Measurements from ENCODE around the gene NOL6. TPM values are rescaled to one million over a fixed set of nuclear protein-coding genes. Genes with fewer than 3 reads are reported as not detected.
A peak's percentile ranks its signal among the peaks of the same experiment; 100 is the strongest.

Gene NOL6
- total RNA-seq, 1 donor from 2014 or later: 60.1 TPM

GRCh38 chr9:33480976-33481375, 7.3 kb upstream of the NOL6 start:
- Mint-ChIP-seq H3K4me1 (no peaks in the 10 kb centered on the region), H3K27ac (no peak overlapping the region), H3K9me3 (no peaks in the 10 kb centered on the region), H3K27me3 (no peaks in the 10 kb centered on the region), H3K36me3 (ENCODE audit: low read depth) (peaks cover 4% of the 10 kb centered on the region), H3K4me3 (no peak overlapping the region)
- POLR2A ChIA-PET: no interaction called here
- no peak for ATAC-seq (ENCODE audit: low read depth)
- intact Hi-C loops (cut with micrococcal nuclease): no loop called here
- no peak for TF ChIP-seq CTCF (IDR thresholded peaks at IDR 0.05)
- DNase-seq: no peak
- CTCF ChIA-PET: no interaction called here

DNA sequence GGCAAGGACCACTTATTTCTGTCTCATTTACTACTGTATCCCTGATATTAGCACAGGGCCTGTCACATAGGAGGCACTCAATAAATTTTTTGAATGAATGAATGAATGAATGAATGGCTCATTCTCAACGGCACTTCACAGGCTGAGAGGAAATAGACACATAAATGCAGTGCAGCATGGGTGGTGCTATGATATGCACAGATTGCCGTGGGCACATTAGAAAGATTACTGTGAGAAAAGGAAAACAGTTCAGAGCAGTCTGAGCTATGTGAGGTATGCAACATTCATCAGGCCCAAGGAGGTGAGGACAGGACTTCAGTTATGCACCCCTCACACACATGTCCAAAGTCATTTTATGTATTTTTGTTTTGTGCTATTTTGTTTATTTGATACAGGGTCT, 6.4 kb upstream of the NOL6 start:
- Mint-ChIP-seq H3K4me1 (no peaks in the 10 kb centered on the region), H3K36me3 (ENCODE audit: low read depth) (peaks cover 4% of the 10 kb centered on the region), H3K27ac (no peak overlapping the region), H3K4me3 (no peak overlapping the region), H3K9me3 (no peaks in the 10 kb centered on the region), H3K27me3 (no peaks in the 10 kb centered on the region)
- intact Hi-C loops (cut with micrococcal nuclease): no loop called here
- DNase-seq: no peak
- POLR2A ChIA-PET: no interaction called here
- TF ChIP-seq CTCF (IDR thresholded peaks at IDR 0.05): no peak
- ATAC-seq (ENCODE audit: low read depth): no peak
- CTCF ChIA-PET: no interaction called here

DNA sequence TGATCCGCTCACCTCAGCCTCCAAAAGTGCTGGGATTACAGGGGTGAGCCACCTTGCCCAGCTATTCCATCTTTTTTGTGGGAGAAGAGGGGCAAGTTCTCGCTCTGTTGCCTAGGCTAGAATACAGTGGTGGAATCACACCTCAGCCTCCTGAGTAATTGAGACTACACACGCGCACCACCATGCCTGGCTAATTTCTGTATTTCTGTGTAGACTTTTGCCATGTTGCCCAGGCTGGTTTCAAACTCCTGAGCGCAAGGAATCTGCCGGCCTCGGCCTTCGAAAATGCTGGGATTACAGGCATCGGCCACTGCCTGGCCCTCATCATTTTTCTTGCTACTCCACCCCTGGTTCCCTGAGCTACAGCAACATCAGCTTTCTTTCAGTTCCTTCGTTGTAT, 2.8 kb upstream of the NOL6 start:
- intact Hi-C loops (cut with micrococcal nuclease): loop anchor here (10.0 kb wide), 4 partner anchors 452 to 1638 kb away; partner anchors contain the start of genes ATOSB, DNAJA1, RPP25L and SMIM27
- ATAC-seq (ENCODE audit: low read depth) (no peak), DNase-seq (no peak)
- no peak overlapping the region for H3K4me3 Mint-ChIP-seq
- ChIA-PET CTCF (interaction anchor here (2.5 kb wide), 1 partner anchor 10 kb away, joined by 7 read pairs; no protein-coding TSS in a partner anchor), POLR2A (interaction anchor here (0.7 kb wide), 1 partner anchor 15 kb away, joined by 3 read pairs; no protein-coding TSS in a partner anchor)
- H3K36me3 Mint-ChIP-seq (ENCODE audit: low read depth): peaks cover 18% of the 10 kb centered on the region
- H3K27ac Mint-ChIP-seq: no peak overlapping the region
- H3K9me3 Mint-ChIP-seq: no peaks in the 10 kb centered on the region
- TF ChIP-seq CTCF (IDR thresholded peaks at IDR 0.05): no peak
- no peaks in the 10 kb centered on the region for H3K27me3 Mint-ChIP-seq
- peaks cover 26% of the 10 kb centered on the region for H3K4me1 Mint-ChIP-seq

- intact Hi-C loops (cut with micrococcal nuclease): loop anchor here (10.0 kb wide), 4 partner anchors 451 to 1639 kb away; partner anchors contain the start of genes ATOSB, DNAJA1, RPP25L and SMIM27
- no peak for DNase-seq
- ATAC-seq (ENCODE audit: low read depth): no peak
- Mint-ChIP-seq H3K27ac (no peak overlapping the region), H3K27me3 (no peaks in the 10 kb centered on the region), H3K36me3 (ENCODE audit: low read depth) (peaks cover 28% of the 10 kb centered on the region), H3K4me1 (peaks cover 28% of the 10 kb centered on the region), H3K4me3 (no peak overlapping the region), H3K9me3 (no peaks in the 10 kb centered on the region)
- ChIA-PET CTCF (interaction anchor here (1.0 to 2.5 kb wide), 2 partner anchors 9 to 1129 kb away, joined by 3 to 7 read pairs; no protein-coding TSS in a partner anchor), POLR2A (no interaction called here)
- no peak for TF ChIP-seq CTCF (IDR thresholded peaks at IDR 0.05)
Observed at GRCh38 chr9:33475357-33475756, 1.6 kb upstream of the NOL6 start.

- no peak for ATAC-seq (ENCODE audit: low read depth)
- peak overlapping the region; percentile 94 for H3K27ac Mint-ChIP-seq
Observed at GRCh38 chr9:33472881-33473615, 676 bp downstream of the NOL6 start.

More at GRCh38 chr9:33472881-33473615, 676 bp downstream of the NOL6 start:
- peaks cover 51% of the 10 kb centered on the region for H3K36me3 Mint-ChIP-seq (ENCODE audit: low read depth)
- ChIA-PET POLR2A (interaction anchor here (0.6 to 2.0 kb wide), 8 partner anchors 9 to 448 kb away, joined by 3 to 16 read pairs (median 4); partner anchors contain the start of genes DNAJA1 and NFX1), CTCF (interaction anchor here (0.9 to 1.5 kb wide), 3 partner anchors 8 to 183 kb away, joined by 3 to 4 read pairs (median 4); no protein-coding TSS in a partner anchor)
- peaks cover 28% of the 10 kb centered on the region for H3K4me1 Mint-ChIP-seq
- no peak for DNase-seq
- H3K9me3 Mint-ChIP-seq: no peaks in the 10 kb centered on the region
- intact Hi-C loops (cut with micrococcal nuclease): loop anchor here (1.0 to 10.0 kb wide), 6 partner anchors 14 to 1642 kb away; partner anchors contain the start of genes ATOSB, BAG1, DNAJA1 and RPP25L
- H3K27me3 Mint-ChIP-seq: no peaks in the 10 kb centered on the region
- H3K4me3 Mint-ChIP-seq: peak overlapping the region; percentile 99
- no peak for TF ChIP-seq CTCF (IDR thresholded peaks at IDR 0.05)

All from activated B cell treated with CpG ODN at 0.5 μM for 24 hours (primary cell).